Measurements from ENCODE around the gene SELENOO. TPM values are rescaled to one million over a fixed set of nuclear protein-coding genes. Genes with fewer than 3 reads are reported as not detected.
A peak's percentile ranks its signal among the peaks of the same experiment; 100 is the strongest.

SELENOO gene
- total RNA-seq, 1 experiment from 2014 or later: 65.3 TPM

GRCh38 chr22:50232481-50233151 lies 31.8 kb downstream of the SELENOO start:
- no peak for DNase-seq (ENCODE audit: low spot score)

GRCh38 chr22:50233223-50233622 lies 32.4 kb downstream of the SELENOO start:
- DNase-seq (ENCODE audit: low spot score): no peak

GRCh38 chr22:50236731-50237409 lies 36.1 kb downstream of the SELENOO start:
- DNase-seq (ENCODE audit: low spot score): peak; percentile 27

- DNase-seq (ENCODE audit: low spot score): no peak
Measured at GRCh38 chr22:50238755-50239154, 37.9 kb downstream of the SELENOO start.

- no peak for DNase-seq (ENCODE audit: low spot score)
Measured at GRCh38 chr22:50242406-50242949, 41.7 kb downstream of the SELENOO start.

- no peak for DNase-seq (ENCODE audit: low spot score)
Measured at GRCh38 chr22:50243685-50244419, 43.0 kb downstream of the SELENOO start.

GRCh38 chr22:50244420-50245213 lies 43.8 kb downstream of the SELENOO start, which contains the start of gene TUBGCP6:
Gene TUBGCP6, minus strand, starts transcription at chr22:50245023. Its CDS starts 564 bp downstream, at chr22:50244459.
- peak; percentile 89 for DNase-seq (ENCODE audit: low spot score)

- DNase-seq (ENCODE audit: low spot score): no peak
Measured at GRCh38 chr22:50245214-50246072, 44.6 kb downstream of the SELENOO start.

GRCh38 chr22:50246242-50247175 lies 45.7 kb downstream of the SELENOO start:
- DNase-seq (ENCODE audit: low spot score): no peak

- DNase-seq (ENCODE audit: low spot score): peak; percentile 86
Measured at GRCh38 chr22:50247748-50248147, 46.9 kb downstream of the SELENOO start.

GRCh38 chr22:50248196-50249081 lies 47.6 kb downstream of the SELENOO start:
- DNase-seq (ENCODE audit: low spot score): peak; percentile 44

- no peak for DNase-seq (ENCODE audit: low spot score)
Measured at GRCh38 chr22:50249341-50250248, 48.8 kb downstream of the SELENOO start.

- DNase-seq (ENCODE audit: low spot score): no peak
Measured at GRCh38 chr22:50250249-50250554, 49.4 kb downstream of the SELENOO start.

- DNase-seq (ENCODE audit: low spot score): peak; percentile 75
Measured at GRCh38 chr22:50250555-50251476, 50.0 kb downstream of the SELENOO start, which contains the start of gene HDAC10. Gene HDAC10, minus strand, starts transcription at chr22:50251265. Its CDS starts 233 bp downstream, at chr22:50251032.

- DNase-seq (ENCODE audit: low spot score): no peak
Measured at GRCh38 chr22:50251477-50252081, 50.8 kb downstream of the SELENOO start.

All from HT-29 (cell line).